GM23338 (cell line): ENCODE results near the gene PICK1. TPM values are rescaled to one million over a fixed set of nuclear protein-coding genes. Genes with fewer than 3 reads are reported as not detected.
A peak's percentile ranks its signal among the peaks of the same experiment; 100 is the strongest.

Source experiments
- ATAC-seq: fragments of 200-7000 bp; cut with Tn5 transposase; 3 replicates; pipeline ENCODE4 v1.9.1; 2020
- DNase-seq: peaks from one replicate; pipeline ENCODE4 v3.0.0-alpha.2; 2015; ENCODE audit warnings: low spot score
- H2AFZ ChIP-seq: fragments of 200-600 bp; sonication (generic); 2 replicates; pipeline ENCODE4 v1.8.0; 2016; ENCODE audit warnings: antibody characterized with exemption, mild to moderate bottlenecking, moderate library complexity
- H3F3A ChIP-seq: fragments of 200-600 bp; sonication (generic); replicated peaks from 2 replicates; pipeline ENCODE4 v1.8.0; 2017; ENCODE audit warnings: antibody characterized with exemption, mixed run types, low read depth
- H3K27ac ChIP-seq: fragments of 200-600 bp; sonication (generic); 2 replicates; pipeline ENCODE4 v1.6.1; 2016; ENCODE audit warnings: low read depth
- H3K27me3 ChIP-seq: fragments of 200-600 bp; sonication (generic); 2 replicates; pipeline ENCODE4 v1.8.0; 2016; ENCODE audit warnings: mild to moderate bottlenecking, mixed run types, moderate library complexity; ENCODE audit not compliant: insufficient read depth
- H3K36me3 ChIP-seq: fragments of 200-600 bp; sonication (generic); 2 replicates; pipeline ENCODE4 v1.8.0; 2016; ENCODE audit warnings: mild to moderate bottlenecking; ENCODE audit not compliant: insufficient read depth
- H3K4me1 ChIP-seq: fragments of 200-600 bp; sonication (generic); 2 replicates; pipeline ENCODE4 v1.8.0; 2016; ENCODE audit warnings: mild to moderate bottlenecking, moderate library complexity; ENCODE audit not compliant: insufficient read depth
- H3K4me2 ChIP-seq: fragments of 200-600 bp; sonication (generic); 2 replicates; pipeline ENCODE4 v1.7.1; 2017; ENCODE audit warnings: mixed run types
- H3K4me3 ChIP-seq: fragments of 200-600 bp; sonication (generic); 2 replicates; pipeline ENCODE4 v1.6.1; 2016; ENCODE audit warnings: mixed run types
- H3K79me2 ChIP-seq: fragments of 200-600 bp; sonication (generic); replicated peaks from 2 replicates; pipeline ENCODE4 v1.8.0; 2017; ENCODE audit warnings: mild to moderate bottlenecking; ENCODE audit not compliant: insufficient read depth
- H3K9me2 ChIP-seq: fragments of 200-600 bp; sonication (generic); 2 replicates; pipeline ENCODE4 v1.8.0; 2017; ENCODE audit not compliant: insufficient read depth
- H4K20me1 ChIP-seq: fragments of 200-600 bp; sonication (generic); replicated peaks from 2 replicates; pipeline ENCODE4 v1.8.0; 2017; ENCODE audit warnings: mild to moderate bottlenecking; ENCODE audit not compliant: insufficient read depth
- H3K27ac Mint-ChIP-seq: 2 replicates; pipeline ENCODE4 v1.8.0; 2020; ENCODE audit warnings: inconsistent platforms, mild to moderate bottlenecking, moderate library complexity, mixed read lengths
- H3K27me3 Mint-ChIP-seq: 3 replicates; pipeline ENCODE4 v1.8.0; 2022; ENCODE audit warnings: low read depth, mild to moderate bottlenecking, moderate library complexity, mixed read lengths, inconsistent platforms; ENCODE audit not compliant: insufficient read depth, poor library complexity
- H3K36me3 Mint-ChIP-seq: 3 replicates; pipeline ENCODE4 v1.8.0; 2021; ENCODE audit warnings: low read depth, mild to moderate bottlenecking, inconsistent platforms, moderate library complexity, mixed read lengths
- H3K4me1 Mint-ChIP-seq: 3 replicates; pipeline ENCODE4 v1.8.0; 2020; ENCODE audit warnings: mild to moderate bottlenecking, inconsistent platforms, mixed read lengths
- H3K4me3 Mint-ChIP-seq: 3 replicates; pipeline ENCODE4 v1.8.0; 2021; ENCODE audit warnings: moderate library complexity, mild to moderate bottlenecking, inconsistent platforms, mixed read lengths
- H3K9me3 Mint-ChIP-seq: 3 replicates; pipeline ENCODE4 v1.8.0; 2020; ENCODE audit warnings: moderate library complexity, mild to moderate bottlenecking, inconsistent platforms, mixed read lengths
- CREB1 ChIP-seq: fragments of 250-450 bp; sonication (Bioruptor Pico); IDR thresholded peaks from 2 replicates; pipeline ENCODE4 v1.5.0; 2020; ENCODE audit warnings: low read depth, mild to moderate bottlenecking, moderate library complexity
- EZH2 ChIP-seq: fragments of 200-600 bp; sonication (generic); IDR thresholded peaks from one replicate; pipeline ENCODE4 v1.8.0; 2017; ENCODE audit warnings: antibody characterized with exemption, mild to moderate bottlenecking, low read depth; ENCODE audit not compliant: unreplicated experiment
- JUNB ChIP-seq: IDR thresholded peaks from one replicate; pipeline ENCODE4 v1.6.1; 2016; ENCODE audit warnings: antibody characterized with exemption; ENCODE audit not compliant: unreplicated experiment
- NANOG ChIP-seq: IDR thresholded peaks from 2 replicates; pipeline ENCODE4 v1.6.1; 2016; ENCODE audit warnings: antibody characterized with exemption, borderline replicate concordance
- STAT1 ChIP-seq: IDR thresholded peaks from one replicate; pipeline ENCODE4 v1.6.1; 2016; ENCODE audit warnings: antibody characterized with exemption; ENCODE audit not compliant: unreplicated experiment
- ZNF114 ChIP-seq: fragments of 250-450 bp; sonication (Bioruptor Pico); IDR thresholded peaks from 2 replicates; pipeline ENCODE4 v1.5.0; 2020; ENCODE audit warnings: mild to moderate bottlenecking, moderate library complexity
- ZNF331 ChIP-seq: fragments of 250-450 bp; sonication (Bioruptor Pico); IDR thresholded peaks from 2 replicates; pipeline ENCODE4 v1.5.0; 2020; ENCODE audit warnings: low read depth, mild to moderate bottlenecking, moderate library complexity
- polyA plus RNA-seq: library from polyadenylated mRNA; unstranded; fragments of >200 nt; fragmentation: Nextera tagmentation; extraction: Ambion mirVana; gene quantifications from 2 replicates; pipeline ENCODE4 v1.2.1, GENCODE V29; 2016
- total RNA-seq: library from RNA; depleted of rRNA; stranded (reverse); fragments of >200 nt; shearing (Covaris generic); gene quantifications from 2 replicates; pipeline ENCODE4 v1.2.3, GENCODE V29; 2014
- TF ChIP-seq, protein P1 (sequence below): IDR thresholded peaks from 2 replicates; pipeline ENCODE4 v1.6.1; 2016; ENCODE audit warnings: antibody characterized with exemption
- TF ChIP-seq, protein P2 (sequence below): IDR thresholded peaks from one replicate; pipeline ENCODE4 v1.6.1; 2018; ENCODE audit warnings: antibody characterized with exemption; ENCODE audit not compliant: unreplicated experiment
- TF ChIP-seq, protein P3 (sequence below): fragments of 250-450 bp; sonication (Bioruptor Pico); IDR thresholded peaks from 2 replicates; pipeline ENCODE4 v1.5.0; 2020; ENCODE audit warnings: mild to moderate bottlenecking, moderate library complexity

PICK1 gene
- total and polyA plus RNA-seq, 2 experiments from 2014 or later = 15.9 to 28.3 TPM

DNA sequence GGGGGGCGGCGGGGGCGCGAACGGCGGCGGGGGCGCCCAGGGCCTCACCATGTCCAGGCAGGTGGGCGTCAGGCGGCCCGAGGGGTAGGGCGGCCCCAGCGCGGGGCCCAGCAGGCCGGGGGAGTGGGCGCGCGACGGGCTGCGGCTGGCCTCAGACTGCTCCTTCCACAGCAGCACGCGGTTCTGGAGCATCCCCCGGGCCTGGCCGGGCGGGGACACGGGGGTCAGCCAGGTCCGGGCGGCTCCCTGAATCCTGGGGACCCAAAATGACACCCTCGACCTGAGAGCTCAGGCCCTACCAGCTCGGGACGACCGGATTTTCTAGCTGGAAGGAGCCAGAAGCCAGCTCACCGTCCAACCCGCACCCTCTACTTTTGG is 32.3 kb downstream of the PICK1 start:
- H3K36me3 ChIP-seq = no peaks in the 10 kb centered on the region
- peak overlapping the region; percentile 83 for H3K4me2 ChIP-seq
- H3K4me1 Mint-ChIP-seq = peaks cover 9% of the 10 kb centered on the region; the same call in 2 of the 3 replicates
- peak; percentile 43 for ATAC-seq
- DNase-seq = no peak
- no peak overlapping the region for H3K27ac ChIP-seq
- TF ChIP-seq, protein P1, sequence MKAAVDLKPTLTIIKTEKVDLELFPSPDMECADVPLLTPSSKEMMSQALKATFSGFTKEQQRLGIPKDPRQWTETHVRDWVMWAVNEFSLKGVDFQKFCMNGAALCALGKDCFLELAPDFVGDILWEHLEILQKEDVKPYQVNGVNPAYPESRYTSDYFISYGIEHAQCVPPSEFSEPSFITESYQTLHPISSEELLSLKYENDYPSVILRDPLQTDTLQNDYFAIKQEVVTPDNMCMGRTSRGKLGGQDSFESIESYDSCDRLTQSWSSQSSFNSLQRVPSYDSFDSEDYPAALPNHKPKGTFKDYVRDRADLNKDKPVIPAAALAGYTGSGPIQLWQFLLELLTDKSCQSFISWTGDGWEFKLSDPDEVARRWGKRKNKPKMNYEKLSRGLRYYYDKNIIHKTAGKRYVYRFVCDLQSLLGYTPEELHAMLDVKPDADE = no peak
- TF ChIP-seq CREB1 (CRISPR knock-in tag) (no peak), EZH2 (no peak), ZNF114 (CRISPR knock-in tag) (no peak), ZNF331 (CRISPR knock-in tag) (no peak), NANOG (no peak), STAT1 (no peak), JUNB (no peak)
- TF ChIP-seq, protein P2, sequence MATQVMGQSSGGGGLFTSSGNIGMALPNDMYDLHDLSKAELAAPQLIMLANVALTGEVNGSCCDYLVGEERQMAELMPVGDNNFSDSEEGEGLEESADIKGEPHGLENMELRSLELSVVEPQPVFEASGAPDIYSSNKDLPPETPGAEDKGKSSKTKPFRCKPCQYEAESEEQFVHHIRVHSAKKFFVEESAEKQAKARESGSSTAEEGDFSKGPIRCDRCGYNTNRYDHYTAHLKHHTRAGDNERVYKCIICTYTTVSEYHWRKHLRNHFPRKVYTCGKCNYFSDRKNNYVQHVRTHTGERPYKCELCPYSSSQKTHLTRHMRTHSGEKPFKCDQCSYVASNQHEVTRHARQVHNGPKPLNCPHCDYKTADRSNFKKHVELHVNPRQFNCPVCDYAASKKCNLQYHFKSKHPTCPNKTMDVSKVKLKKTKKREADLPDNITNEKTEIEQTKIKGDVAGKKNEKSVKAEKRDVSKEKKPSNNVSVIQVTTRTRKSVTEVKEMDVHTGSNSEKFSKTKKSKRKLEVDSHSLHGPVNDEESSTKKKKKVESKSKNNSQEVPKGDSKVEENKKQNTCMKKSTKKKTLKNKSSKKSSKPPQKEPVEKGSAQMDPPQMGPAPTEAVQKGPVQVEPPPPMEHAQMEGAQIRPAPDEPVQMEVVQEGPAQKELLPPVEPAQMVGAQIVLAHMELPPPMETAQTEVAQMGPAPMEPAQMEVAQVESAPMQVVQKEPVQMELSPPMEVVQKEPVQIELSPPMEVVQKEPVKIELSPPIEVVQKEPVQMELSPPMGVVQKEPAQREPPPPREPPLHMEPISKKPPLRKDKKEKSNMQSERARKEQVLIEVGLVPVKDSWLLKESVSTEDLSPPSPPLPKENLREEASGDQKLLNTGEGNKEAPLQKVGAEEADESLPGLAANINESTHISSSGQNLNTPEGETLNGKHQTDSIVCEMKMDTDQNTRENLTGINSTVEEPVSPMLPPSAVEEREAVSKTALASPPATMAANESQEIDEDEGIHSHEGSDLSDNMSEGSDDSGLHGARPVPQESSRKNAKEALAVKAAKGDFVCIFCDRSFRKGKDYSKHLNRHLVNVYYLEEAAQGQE = no peak
- TF ChIP-seq, protein P3, sequence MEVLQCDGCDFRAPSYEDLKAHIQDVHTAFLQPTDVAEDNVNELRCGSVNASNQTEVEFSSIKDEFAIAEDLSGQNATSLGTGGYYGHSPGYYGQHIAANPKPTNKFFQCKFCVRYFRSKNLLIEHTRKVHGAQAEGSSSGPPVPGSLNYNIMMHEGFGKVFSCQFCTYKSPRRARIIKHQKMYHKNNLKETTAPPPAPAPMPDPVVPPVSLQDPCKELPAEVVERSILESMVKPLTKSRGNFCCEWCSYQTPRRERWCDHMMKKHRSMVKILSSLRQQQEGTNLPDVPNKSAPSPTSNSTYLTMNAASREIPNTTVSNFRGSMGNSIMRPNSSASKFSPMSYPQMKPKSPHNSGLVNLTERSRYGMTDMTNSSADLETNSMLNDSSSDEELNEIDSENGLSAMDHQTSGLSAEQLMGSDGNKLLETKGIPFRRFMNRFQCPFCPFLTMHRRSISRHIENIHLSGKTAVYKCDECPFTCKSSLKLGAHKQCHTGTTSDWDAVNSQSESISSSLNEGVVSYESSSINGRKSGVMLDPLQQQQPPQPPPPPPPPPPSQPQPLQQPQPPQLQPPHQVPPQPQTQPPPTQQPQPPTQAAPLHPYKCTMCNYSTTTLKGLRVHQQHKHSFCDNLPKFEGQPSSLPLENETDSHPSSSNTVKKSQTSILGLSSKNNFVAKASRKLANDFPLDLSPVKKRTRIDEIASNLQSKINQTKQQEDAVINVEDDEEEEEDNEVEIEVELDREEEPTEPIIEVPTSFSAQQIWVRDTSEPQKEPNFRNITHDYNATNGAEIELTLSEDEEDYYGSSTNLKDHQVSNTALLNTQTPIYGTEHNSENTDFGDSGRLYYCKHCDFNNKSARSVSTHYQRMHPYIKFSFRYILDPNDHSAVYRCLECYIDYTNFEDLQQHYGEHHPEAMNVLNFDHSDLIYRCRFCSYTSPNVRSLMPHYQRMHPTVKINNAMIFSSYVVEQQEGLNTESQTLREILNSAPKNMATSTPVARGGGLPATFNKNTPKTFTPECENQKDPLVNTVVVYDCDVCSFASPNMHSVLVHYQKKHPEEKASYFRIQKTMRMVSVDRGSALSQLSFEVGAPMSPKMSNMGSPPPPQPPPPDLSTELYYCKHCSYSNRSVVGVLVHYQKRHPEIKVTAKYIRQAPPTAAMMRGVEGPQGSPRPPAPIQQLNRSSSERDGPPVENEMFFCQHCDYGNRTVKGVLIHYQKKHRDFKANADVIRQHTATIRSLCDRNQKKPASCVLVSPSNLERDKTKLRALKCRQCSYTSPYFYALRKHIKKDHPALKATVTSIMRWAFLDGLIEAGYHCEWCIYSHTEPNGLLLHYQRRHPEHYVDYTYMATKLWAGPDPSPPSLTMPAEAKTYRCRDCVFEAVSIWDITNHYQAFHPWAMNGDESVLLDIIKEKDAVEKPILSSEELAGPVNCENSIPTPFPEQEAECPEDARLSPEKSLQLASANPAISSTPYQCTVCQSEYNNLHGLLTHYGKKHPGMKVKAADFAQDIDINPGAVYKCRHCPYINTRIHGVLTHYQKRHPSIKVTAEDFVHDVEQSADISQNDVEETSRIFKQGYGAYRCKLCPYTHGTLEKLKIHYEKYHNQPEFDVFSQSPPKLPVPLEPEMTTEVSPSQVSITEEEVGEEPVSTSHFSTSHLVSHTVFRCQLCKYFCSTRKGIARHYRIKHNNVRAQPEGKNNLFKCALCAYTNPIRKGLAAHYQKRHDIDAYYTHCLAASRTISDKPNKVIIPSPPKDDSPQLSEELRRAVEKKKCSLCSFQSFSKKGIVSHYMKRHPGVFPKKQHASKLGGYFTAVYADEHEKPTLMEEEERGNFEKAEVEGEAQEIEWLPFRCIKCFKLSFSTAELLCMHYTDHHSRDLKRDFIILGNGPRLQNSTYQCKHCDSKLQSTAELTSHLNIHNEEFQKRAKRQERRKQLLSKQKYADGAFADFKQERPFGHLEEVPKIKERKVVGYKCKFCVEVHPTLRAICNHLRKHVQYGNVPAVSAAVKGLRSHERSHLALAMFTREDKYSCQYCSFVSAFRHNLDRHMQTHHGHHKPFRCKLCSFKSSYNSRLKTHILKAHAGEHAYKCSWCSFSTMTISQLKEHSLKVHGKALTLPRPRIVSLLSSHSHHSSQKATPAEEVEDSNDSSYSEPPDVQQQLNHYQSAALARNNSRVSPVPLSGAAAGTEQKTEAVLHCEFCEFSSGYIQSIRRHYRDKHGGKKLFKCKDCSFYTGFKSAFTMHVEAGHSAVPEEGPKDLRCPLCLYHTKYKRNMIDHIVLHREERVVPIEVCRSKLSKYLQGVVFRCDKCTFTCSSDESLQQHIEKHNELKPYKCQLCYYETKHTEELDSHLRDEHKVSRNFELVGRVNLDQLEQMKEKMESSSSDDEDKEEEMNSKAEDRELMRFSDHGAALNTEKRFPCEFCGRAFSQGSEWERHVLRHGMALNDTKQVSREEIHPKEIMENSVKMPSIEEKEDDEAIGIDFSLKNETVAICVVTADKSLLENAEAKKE (CRISPR knock-in tag) = no peak
- H3K27me3 ChIP-seq = peaks cover 7% of the 10 kb centered on the region
- H2AFZ ChIP-seq = peak overlapping the region; percentile 87
- peak overlapping the region; percentile 58 for H3K4me3 ChIP-seq
- peaks cover 14% of the 10 kb centered on the region for H3K27me3 Mint-ChIP-seq
- peak overlapping the region; percentile 47; the same call in 2 of the 3 replicates for H3K4me3 Mint-ChIP-seq
- H3K36me3 Mint-ChIP-seq = peaks cover 2% of the 10 kb centered on the region; the same call in 2 of the 3 replicates
- H3F3A ChIP-seq = 0 out of 2 replicates have a peak, but pooled peaks cover 5% of the 10 kb centered on the region
- H3K9me2 ChIP-seq = no peaks in the 10 kb centered on the region
- H3K9me3 Mint-ChIP-seq = no peaks in the 10 kb centered on the region
- peaks cover 11% of the 10 kb centered on the region; the same call in 1 of the 2 replicates for H3K4me1 ChIP-seq
- no peaks in the 10 kb centered on the region for H4K20me1 ChIP-seq
- H3K79me2 ChIP-seq = no peaks in the 10 kb centered on the region; the same call in 1 of the 2 replicates
- no peak overlapping the region for H3K27ac Mint-ChIP-seq
